GM12873 (cell line): ENCODE results near the gene ZSWIM3.

Source experiments
- CTCF ChIP-seq: IDR thresholded peaks from 2 replicates; pipeline ENCODE4 v1.5.1; 2012; ENCODE audit warnings: low read depth, mild to moderate bottlenecking, moderate library complexity, low read length, control low read depth; ENCODE audit not compliant: insufficient read depth; ENCODE audit errors: missing control alignments

The ZSWIM3 gene

GRCh38 chr20:45896641-45897161 lies 39.3 kb downstream of the ZSWIM3 start:
- TF ChIP-seq CTCF: no peak

DNA sequence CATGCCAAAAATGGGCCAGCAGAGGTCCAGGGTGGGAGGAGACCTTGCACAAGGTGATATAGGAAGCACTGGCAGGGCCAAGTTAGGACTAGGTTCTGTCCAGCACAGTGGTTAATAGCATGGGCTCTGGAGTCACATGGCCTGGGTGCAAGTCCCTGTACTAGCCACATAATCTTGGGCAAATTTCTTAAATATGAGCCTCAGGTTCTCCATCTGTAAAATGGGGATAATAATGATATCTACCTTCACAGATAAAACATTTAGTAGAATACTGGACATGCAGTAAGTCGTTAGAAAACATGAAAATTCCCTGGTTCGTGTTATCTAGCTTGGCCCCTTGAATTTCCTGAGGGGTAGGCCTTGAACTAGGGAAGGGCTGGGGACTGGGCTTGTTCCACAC lies 39.9 kb downstream of the ZSWIM3 start:
- TF ChIP-seq CTCF: no peak

DNA sequence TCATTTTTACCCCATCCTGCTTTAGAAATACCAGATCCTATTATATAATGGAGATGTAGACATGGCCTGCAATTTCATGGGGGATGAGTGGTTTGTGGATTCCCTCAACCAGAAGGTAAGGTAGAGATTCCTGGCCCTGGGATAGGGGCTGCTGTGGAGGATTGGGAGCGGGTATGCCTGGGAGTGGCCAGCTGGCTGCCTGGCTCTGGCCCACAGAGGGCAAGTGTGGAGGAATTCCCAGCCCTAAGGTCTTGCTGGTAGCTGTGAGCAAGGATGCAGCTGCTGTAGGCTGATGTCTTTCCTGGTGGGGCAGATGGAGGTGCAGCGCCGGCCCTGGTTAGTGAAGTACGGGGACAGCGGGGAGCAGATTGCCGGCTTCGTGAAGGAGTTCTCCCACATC lies 40.3 kb downstream of the ZSWIM3 start:
- TF ChIP-seq CTCF: no peak

DNA sequence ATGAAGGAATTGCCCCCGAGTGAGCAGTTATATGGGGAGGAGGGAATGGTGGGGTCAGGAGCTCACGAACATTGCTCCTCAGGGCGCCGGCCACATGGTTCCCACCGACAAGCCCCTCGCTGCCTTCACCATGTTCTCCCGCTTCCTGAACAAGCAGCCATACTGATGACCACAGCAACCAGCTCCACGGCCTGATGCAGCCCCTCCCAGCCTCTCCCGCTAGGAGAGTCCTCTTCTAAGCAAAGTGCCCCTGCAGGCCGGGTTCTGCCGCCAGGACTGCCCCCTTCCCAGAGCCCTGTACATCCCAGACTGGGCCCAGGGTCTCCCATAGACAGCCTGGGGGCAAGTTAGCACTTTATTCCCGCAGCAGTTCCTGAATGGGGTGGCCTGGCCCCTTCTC lies 40.9 kb downstream of the ZSWIM3 start:
- no peak for TF ChIP-seq CTCF

- TF ChIP-seq CTCF: no peak
Measured at GRCh38 chr20:45899046-45899835, 41.8 kb downstream of the ZSWIM3 start.

DNA sequence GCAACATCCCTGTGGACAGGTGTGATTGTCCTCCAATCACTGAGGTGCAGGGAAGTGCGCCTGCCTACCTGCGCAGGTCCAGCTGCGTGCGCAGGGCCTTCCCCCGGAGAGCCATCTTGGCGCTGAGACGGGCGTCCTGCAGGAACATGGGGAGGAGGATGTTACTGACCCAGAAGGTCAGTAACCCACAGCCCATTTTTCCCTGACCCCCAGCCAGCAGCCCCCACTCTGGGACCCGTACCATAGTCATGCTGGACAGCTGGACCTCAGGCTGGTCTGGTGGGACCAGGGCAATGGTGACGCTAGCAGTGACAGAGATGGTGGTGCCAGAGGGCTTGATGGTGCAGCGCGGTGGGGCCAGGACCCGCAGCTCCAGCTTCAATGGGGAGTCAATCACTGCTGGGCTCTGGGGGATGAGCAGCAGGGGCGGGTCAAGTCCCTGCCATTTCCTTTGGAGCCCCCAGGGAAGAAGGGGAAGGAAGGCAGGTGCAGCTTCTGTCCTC lies 44.8 kb downstream of the ZSWIM3 start:
- TF ChIP-seq CTCF: no peak

DNA sequence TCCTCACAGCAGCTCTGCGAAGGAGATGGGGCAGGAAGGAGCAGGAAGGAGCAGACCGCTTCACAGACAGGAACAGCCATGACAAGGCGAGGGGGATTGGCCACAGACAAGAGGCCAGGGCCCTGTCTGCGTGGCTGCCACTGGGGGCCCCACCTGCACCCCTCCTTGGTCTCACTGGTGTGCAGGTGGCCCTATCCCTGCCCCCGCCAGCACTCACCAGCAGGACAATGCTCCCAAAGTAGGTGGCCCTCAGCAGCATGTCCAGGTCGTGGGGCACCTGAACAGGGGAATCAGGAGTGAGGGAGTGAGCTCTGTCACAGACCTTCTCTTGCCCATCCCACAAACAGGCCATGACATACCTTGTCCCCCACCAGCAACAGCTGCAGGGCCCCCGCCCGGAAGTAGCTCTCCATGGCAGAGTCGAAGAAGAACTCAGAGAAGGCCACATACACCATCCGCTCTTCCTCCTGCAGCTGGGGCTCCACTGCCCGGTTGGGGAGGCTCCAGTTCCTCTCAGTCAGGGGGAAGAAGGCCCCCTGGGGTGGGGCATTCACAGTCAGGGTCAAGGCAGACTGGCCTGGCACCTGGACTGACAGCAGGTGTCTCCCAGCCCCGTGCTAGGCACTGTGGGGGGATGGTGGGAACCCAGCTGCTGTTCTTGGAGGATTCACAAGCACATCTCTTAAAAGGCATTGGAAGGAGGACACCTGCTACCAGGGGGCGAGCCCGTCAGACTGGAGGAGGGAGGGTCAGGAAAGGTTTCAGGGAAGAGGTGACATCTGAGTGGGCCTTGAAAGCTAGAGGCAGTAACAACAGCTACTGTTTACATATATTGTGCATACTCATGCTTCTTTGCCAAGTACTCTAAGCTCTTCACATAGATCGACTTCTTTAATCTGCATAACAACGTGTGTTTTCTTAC lies 47.4 kb downstream of the ZSWIM3 start:
- no peak for TF ChIP-seq CTCF
